Measurements from ENCODE around the gene RANGRF.

RANGRF gene

GRCh38 chr17:8274816-8275215 is 13.7 kb upstream of the RANGRF start:
- DNase-seq (ENCODE audit: low read depth) = no peak

- no peak for DNase-seq (ENCODE audit: low read depth)
Observed at GRCh38 chr17:8275421-8276290, 12.8 kb upstream of the RANGRF start.

- no peak for DNase-seq (ENCODE audit: low read depth)
Observed at GRCh38 chr17:8277317-8277716, 11.2 kb upstream of the RANGRF start.

- no peak for DNase-seq (ENCODE audit: low read depth)
Observed at GRCh38 chr17:8282345-8282744, 6.1 kb upstream of the RANGRF start.

GRCh38 chr17:8283356-8283755 is 5.1 kb upstream of the RANGRF start:
- DNase-seq (ENCODE audit: low read depth) = no peak

GRCh38 chr17:8284126-8284525 is 4.3 kb upstream of the RANGRF start:
- no peak for DNase-seq (ENCODE audit: low read depth)

GRCh38 chr17:8285270-8286181 is 2.9 kb upstream of the RANGRF start:
- no peak for DNase-seq (ENCODE audit: low read depth)

GRCh38 chr17:8287651-8288335 is 677 bp upstream of the RANGRF start:
- no peak for DNase-seq (ENCODE audit: low read depth)

- no peak for DNase-seq (ENCODE audit: low read depth)
Observed at GRCh38 chr17:8289103-8289397, 580 bp downstream of the RANGRF start.

GRCh38 chr17:8290043-8290442 is 1.6 kb downstream of the RANGRF start:
- DNase-seq (ENCODE audit: low read depth) = no peak

- no peak for DNase-seq (ENCODE audit: low read depth)
Observed at GRCh38 chr17:8292639-8293395, 4.3 kb downstream of the RANGRF start.

GRCh38 chr17:8294361-8294760 is 5.9 kb downstream of the RANGRF start:
- DNase-seq (ENCODE audit: low read depth) = no peak

- DNase-seq (ENCODE audit: low read depth) = no peak
Observed at GRCh38 chr17:8294814-8295316, 6.4 kb downstream of the RANGRF start.

- DNase-seq (ENCODE audit: low read depth) = no peak
Observed at GRCh38 chr17:8300226-8300625, 11.8 kb downstream of the RANGRF start.

- DNase-seq (ENCODE audit: low read depth) = peak; percentile 45
Observed at GRCh38 chr17:8300627-8301242, 12.3 kb downstream of the RANGRF start.

- no peak for DNase-seq (ENCODE audit: low read depth)
Observed at GRCh38 chr17:8310601-8311123, 22.2 kb downstream of the RANGRF start.

GRCh38 chr17:8311131-8311790 is 22.8 kb downstream of the RANGRF start:
- DNase-seq (ENCODE audit: low read depth) = no peak

- DNase-seq (ENCODE audit: low read depth) = no peak
Observed at GRCh38 chr17:8312251-8312650, 23.8 kb downstream of the RANGRF start.

GRCh38 chr17:8312726-8313600 is 24.5 kb downstream of the RANGRF start:
- no peak for DNase-seq (ENCODE audit: low read depth)
